ENCODE results near the gene DOC2A. TPM values are rescaled to one million over a fixed set of nuclear protein-coding genes. Genes with fewer than 3 reads are reported as not detected.
A peak's percentile ranks its signal among the peaks of the same experiment; 100 is the strongest.
"Not testable (repeated sequence)": the region's sequence is repeated elsewhere in the genome, so short reads cannot be mapped to it uniquely, and the experiment has no call there.

DOC2A gene
- polyA plus RNA-seq, 2 donors, result 0.69 to 3.0 TPM

DNA sequence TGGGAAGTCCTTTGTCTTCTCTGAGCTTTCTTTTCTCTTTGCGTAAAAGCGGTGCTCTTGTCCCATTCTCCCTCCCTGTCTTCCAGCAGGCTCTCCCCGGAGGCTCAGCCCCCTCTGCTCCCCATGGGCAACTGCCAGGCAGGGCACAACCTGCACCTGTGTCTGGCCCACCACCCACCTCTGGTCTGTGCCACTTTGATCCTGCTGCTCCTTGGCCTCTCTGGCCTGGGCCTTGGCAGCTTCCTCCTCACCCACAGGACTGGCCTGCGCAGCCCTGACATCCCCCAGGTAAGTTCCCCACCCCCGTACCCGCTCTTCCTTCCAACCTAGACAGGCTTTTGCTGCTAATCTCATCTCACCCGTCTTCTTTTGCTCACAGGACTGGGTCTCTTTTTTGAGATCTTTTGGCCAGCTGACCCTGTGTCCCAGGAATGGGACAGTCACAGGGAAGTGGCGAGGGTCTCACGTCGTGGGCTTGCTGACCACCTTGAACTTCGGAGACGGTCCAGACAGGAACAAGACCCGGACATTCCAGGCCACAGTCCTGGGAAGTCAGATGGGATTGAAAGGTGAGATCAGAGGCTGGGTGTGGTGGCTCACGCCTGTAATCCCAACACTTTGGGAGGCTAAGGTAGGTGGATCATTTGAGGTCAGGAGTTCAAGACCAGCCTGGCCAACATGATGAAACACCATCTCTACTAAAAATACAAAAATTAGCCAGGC is 47.6 kb downstream of the DOC2A start:
- H3K4me1 ChIP-seq (ENCODE audit: control insufficient read depth in 2 of 2, insufficient read depth in 2 of 2, low read length in 1 of 2), result peaks cover 0 to 3% of the 10 kb centered on the region in 2 donors
- no peaks in the 10 kb centered on the region for H3K9me3 ChIP-seq (ENCODE audit: control insufficient read depth in 2 of 2, insufficient read depth in 1 of 2, low read depth in 1 of 2, low read length in 1 of 2)
- 76 to 81% methylated on average over 14 of the region's 14 CpGs for WGBS, 2 donors
- H3K27me3 ChIP-seq (ENCODE audit: control insufficient read depth in 1 of 2, insufficient read depth in 2 of 2, low read length in 2 of 2), result no peaks in the 10 kb centered on the region
- H3K36me3 ChIP-seq (ENCODE audit: control insufficient read depth in 2 of 2, insufficient read depth in 2 of 2, low read length in 1 of 2), result peaks cover 0 to 3% of the 10 kb centered on the region in 2 donors
- H3K27ac ChIP-seq (ENCODE audit: low read depth in 2 of 2, low read length in 1 of 2), result peak overlapping the region; percentile 94 to 98
- peak overlapping the region; percentile 1 to 85 for H3K4me3 ChIP-seq (ENCODE audit: low read depth in 1 of 2, low read length in 2 of 2)

DNA sequence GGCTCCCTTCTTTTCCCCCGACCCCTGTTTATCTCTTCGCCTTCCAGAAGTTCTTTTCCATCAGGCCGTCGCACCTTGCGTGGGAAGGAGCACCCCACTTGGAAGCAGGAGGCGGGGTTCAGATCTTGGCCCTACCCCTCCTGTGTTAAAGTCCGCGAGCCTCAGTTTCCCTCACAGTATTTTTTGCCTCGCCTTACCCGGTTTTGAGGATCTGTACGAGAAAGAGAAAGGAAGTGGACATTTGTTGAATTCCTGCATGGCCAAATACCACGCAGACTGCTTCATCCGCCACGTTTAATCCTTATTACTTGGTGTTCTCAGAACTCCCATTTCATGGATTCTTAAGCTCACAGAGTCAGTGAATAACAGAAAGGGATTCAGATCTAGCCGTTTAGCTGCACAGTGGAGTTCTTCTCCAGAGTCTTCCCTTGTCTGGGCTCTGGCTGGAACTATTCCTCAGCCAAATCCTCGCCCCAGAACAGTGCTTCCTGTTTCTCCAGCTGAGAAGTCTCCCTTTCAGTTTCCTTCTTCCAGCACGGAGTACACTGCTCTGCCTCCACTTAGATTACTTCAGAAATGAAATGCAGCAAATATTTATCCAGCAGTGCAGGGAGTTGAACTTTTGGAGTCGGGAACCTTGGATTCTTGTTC is 48.4 kb downstream of the DOC2A start:
- Histone ChIP-seq H3K4me1 (ENCODE audit: control insufficient read depth in 2 of 2, insufficient read depth in 2 of 2, low read length in 1 of 2) (peaks cover 0 to 3% of the 10 kb centered on the region in 2 donors), H3K36me3 (ENCODE audit: control insufficient read depth in 2 of 2, insufficient read depth in 2 of 2, low read length in 1 of 2) (no peaks in the 10 kb centered on the region), H3K4me3 (ENCODE audit: low read depth in 1 of 2, low read length in 2 of 2) (peak overlapping the region; percentile 71 to 85), H3K27me3 (ENCODE audit: control insufficient read depth in 1 of 2, insufficient read depth in 2 of 2, low read length in 2 of 2) (no peaks in the 10 kb centered on the region), H3K9me3 (ENCODE audit: control insufficient read depth in 2 of 2, insufficient read depth in 1 of 2, low read depth in 1 of 2, low read length in 1 of 2) (no peaks in the 10 kb centered on the region), H3K27ac (ENCODE audit: low read depth in 2 of 2, low read length in 1 of 2) (peak overlapping the region; percentile 94 to 98)
- 5 to 6% methylated on average over 17 to 18 of the region's 18 CpGs for WGBS, 2 donors

DNA sequence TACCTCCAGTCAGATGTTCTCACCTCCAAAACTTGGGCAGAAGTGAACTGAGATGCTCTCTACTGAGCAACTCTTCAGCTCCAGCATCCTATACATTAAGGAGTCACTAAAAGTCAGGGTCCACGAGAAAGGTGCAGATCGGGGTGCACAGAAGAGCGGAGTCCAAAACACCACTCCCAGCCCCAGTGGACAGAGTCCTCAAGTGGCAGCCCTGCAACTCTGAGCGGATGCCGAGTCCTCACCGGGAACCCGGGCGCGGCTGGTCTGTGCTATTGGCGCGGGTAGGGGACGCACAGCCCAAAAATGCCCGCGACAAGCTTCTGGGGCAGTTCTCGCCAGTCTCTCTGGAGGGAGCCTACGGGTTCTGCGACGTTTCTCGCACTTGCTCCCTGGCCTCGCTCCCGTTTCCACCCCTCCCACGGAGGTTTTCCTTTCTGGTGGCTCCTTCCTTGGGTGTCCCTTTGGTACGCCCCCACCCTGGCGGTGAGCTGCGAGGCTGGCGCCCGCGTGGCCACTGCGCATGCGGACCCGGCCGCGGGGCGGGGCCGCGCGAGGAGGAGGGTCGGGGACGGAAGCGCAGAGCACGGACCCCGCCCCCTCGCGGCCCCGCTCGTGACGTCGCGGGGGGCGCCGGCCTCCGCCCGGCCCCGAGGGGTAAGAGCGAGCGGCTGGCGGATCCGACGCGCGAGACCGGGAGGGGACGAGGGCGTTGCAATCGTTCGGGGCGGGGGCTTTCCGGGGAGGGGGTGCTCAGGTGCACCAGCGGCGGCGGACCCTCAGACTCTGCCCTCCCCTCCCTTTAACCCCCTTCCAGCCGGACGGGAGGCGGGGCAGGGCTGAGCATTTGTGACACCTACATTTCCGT is 49.1 kb downstream of the DOC2A start, which contains the start of gene TMEM219:
TSS of gene TMEM219 (plus strand) at position 601 of the 865 bp plus-strand sequence. CDS start 1,065 bp downstream, outside the sequence.
- H3K9me3 ChIP-seq (ENCODE audit: control insufficient read depth in 2 of 2, insufficient read depth in 1 of 2, low read depth in 1 of 2, low read length in 1 of 2), result no peaks in the 10 kb centered on the region
- H3K27me3 ChIP-seq (ENCODE audit: control insufficient read depth in 1 of 2, insufficient read depth in 2 of 2, low read length in 2 of 2), result no peaks in the 10 kb centered on the region
- peak within 1 kb of the TSS; percentile 94 to 98 for H3K27ac ChIP-seq (ENCODE audit: low read depth in 2 of 2, low read length in 1 of 2)
- H3K4me1 ChIP-seq (ENCODE audit: control insufficient read depth in 2 of 2, insufficient read depth in 2 of 2, low read length in 1 of 2), result peaks cover 0 to 3% of the 10 kb centered on the region in 2 donors
- WGBS, 2 donors, result 0 to 1% methylated on average over 56 to 75 of the region's 75 CpGs
- H3K36me3 ChIP-seq (ENCODE audit: control insufficient read depth in 2 of 2, insufficient read depth in 2 of 2, low read length in 1 of 2), result no peaks in the 10 kb centered on the region
- peak within 1 kb of the TSS; percentile 71 to 85 for H3K4me3 ChIP-seq (ENCODE audit: low read depth in 1 of 2, low read length in 2 of 2)

DNA sequence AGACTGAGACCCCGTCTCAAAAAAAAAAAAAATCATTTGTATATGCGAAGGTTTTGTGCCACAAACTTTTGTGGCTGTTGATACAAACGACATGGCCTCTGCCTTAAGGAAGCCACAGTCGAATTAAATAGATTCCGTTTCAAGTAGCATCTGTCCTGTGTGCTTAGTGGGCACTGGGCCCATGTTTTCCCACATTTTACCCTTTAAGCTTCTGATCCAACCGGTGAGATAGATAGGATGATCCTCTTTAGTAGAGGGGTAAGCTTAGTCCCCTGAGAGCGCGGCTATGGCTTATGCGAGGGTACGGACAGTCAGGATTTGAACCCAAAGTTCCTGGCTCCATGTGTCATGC is 49.7 kb downstream of the DOC2A start:
- H3K9me3 ChIP-seq (ENCODE audit: control insufficient read depth in 2 of 2, insufficient read depth in 1 of 2, low read depth in 1 of 2, low read length in 1 of 2), result no peaks in the 10 kb centered on the region
- peak overlapping the region; percentile 71 to 85 for H3K4me3 ChIP-seq (ENCODE audit: low read depth in 1 of 2, low read length in 2 of 2)
- no peaks in the 10 kb centered on the region for H3K27me3 ChIP-seq (ENCODE audit: control insufficient read depth in 1 of 2, insufficient read depth in 2 of 2, low read length in 2 of 2)
- 60 to 61% methylated on average over 10 of the region's 10 CpGs for WGBS, 2 donors
- H3K36me3 ChIP-seq (ENCODE audit: control insufficient read depth in 2 of 2, insufficient read depth in 2 of 2, low read length in 1 of 2), result no peaks in the 10 kb centered on the region
- peaks cover 0 to 3% of the 10 kb centered on the region in 2 donors for H3K4me1 ChIP-seq (ENCODE audit: control insufficient read depth in 2 of 2, insufficient read depth in 2 of 2, low read length in 1 of 2)
- H3K27ac ChIP-seq (ENCODE audit: low read depth in 2 of 2, low read length in 1 of 2), result peak overlapping the region; percentile 94 to 98

DNA sequence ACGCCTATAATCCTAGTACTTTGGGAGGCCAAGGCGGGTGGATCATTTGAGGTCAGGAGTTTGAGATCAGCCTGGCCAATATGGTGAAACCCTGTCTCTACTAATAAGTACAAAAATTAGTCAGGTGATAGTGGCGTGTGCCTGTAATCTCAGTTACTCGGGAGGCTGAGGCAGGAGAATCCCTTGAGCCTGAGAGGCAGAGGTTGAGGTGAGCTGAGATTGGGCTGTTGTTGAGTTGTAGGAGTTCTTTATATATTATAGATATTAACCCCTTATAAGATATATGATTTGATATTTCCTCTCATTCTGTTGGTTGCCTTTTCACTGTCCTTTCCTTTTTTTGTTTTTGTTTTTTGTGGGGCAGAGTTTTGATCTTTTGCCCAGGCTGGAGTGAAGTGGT is 51.0 kb downstream of the DOC2A start:
- H3K27me3 ChIP-seq (ENCODE audit: control insufficient read depth in 1 of 2, insufficient read depth in 2 of 2, low read length in 2 of 2); H3K4me3 ChIP-seq (ENCODE audit: low read depth in 1 of 2, low read length in 2 of 2); H3K4me1 ChIP-seq (ENCODE audit: control insufficient read depth in 2 of 2, insufficient read depth in 2 of 2, low read length in 1 of 2); H3K9me3 ChIP-seq (ENCODE audit: control insufficient read depth in 2 of 2, insufficient read depth in 1 of 2, low read depth in 1 of 2, low read length in 1 of 2); H3K27ac ChIP-seq (ENCODE audit: low read depth in 2 of 2, low read length in 1 of 2); H3K36me3 ChIP-seq (ENCODE audit: control insufficient read depth in 2 of 2, insufficient read depth in 2 of 2, low read length in 1 of 2): not testable (repeated sequence)
- WGBS, 2 donors, result 87% methylated on average over 4 of the region's 4 CpGs

DNA sequence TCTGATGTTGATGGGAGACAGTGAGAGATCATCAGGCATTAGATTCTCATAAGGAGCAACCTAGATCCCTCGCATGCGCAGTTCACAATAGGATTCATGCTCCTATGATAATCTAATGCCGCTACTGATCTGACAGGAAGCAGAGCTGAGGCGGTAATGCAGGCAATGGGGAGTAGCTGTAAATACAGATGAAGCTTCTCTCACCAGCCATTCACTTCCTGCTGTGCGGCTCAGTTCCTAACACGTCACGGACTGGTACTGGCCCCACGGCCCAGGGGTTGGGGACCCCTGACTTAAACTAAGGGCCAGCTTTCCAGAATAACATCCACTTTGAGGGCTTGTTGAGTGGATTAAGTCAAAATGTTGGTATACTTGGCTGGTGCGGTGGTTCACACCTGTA is 51.5 kb downstream of the DOC2A start:
- Histone ChIP-seq H3K27me3 (ENCODE audit: control insufficient read depth in 1 of 2, insufficient read depth in 2 of 2, low read length in 2 of 2) (no peaks in the 10 kb centered on the region), H3K4me3 (ENCODE audit: low read depth in 1 of 2, low read length in 2 of 2) (no peak overlapping the region), H3K27ac (ENCODE audit: low read depth in 2 of 2, low read length in 1 of 2) (no peak overlapping the region), H3K36me3 (ENCODE audit: control insufficient read depth in 2 of 2, insufficient read depth in 2 of 2, low read length in 1 of 2) (no peaks in the 10 kb centered on the region), H3K4me1 (ENCODE audit: control insufficient read depth in 2 of 2, insufficient read depth in 2 of 2, low read length in 1 of 2) (peaks cover 0 to 3% of the 10 kb centered on the region in 2 donors), H3K9me3 (ENCODE audit: control insufficient read depth in 2 of 2, insufficient read depth in 1 of 2, low read depth in 1 of 2, low read length in 1 of 2) (no peaks in the 10 kb centered on the region)
- 84 to 87% methylated on average over 9 of the region's 9 CpGs for WGBS, 2 donors

DNA sequence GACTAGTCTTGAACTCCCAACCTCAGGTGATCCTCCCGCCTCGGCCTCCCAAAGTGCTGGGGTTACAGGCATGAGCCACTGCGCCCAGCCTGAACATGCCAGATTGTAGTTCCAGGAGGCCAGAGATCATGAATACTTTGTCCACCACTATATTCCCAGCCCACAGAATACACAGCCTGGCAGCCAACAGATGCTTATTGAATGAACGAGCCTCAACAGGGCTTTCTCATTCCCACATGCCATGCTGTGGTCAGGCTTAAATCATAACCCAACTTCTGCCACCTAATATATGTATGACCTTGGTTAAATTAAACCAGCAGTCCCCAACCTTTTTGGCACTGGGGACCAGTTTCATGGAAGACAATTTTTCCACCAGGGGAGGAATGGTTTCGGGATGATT is 52.1 kb downstream of the DOC2A start:
- Histone ChIP-seq H3K4me1 (ENCODE audit: control insufficient read depth in 2 of 2, insufficient read depth in 2 of 2, low read length in 1 of 2) (peaks cover 0 to 3% of the 10 kb centered on the region in 2 donors), H3K27me3 (ENCODE audit: control insufficient read depth in 1 of 2, insufficient read depth in 2 of 2, low read length in 2 of 2) (no peaks in the 10 kb centered on the region), H3K27ac (ENCODE audit: low read depth in 2 of 2, low read length in 1 of 2) (no peak overlapping the region), H3K9me3 (ENCODE audit: control insufficient read depth in 2 of 2, insufficient read depth in 1 of 2, low read depth in 1 of 2, low read length in 1 of 2) (no peaks in the 10 kb centered on the region), H3K4me3 (ENCODE audit: low read depth in 1 of 2, low read length in 2 of 2) (no peak overlapping the region), H3K36me3 (ENCODE audit: control insufficient read depth in 2 of 2, insufficient read depth in 2 of 2, low read length in 1 of 2) (no peaks in the 10 kb centered on the region)
- WGBS, 2 donors, result 87 to 93% methylated on average over 5 of the region's 5 CpGs

Other genes with a start within 250 kb of the DOC2A start
- under 1 TPM in 1 of 2 donors, not detected in 1; 0.02 TPM for gene ZG16, start 232.8 kb downstream of the DOC2A start, polyA plus RNA-seq
- gene KIF22, start 220.3 kb downstream of the DOC2A start, polyA plus RNA-seq, result 10 to 100 TPM; 43.3 to 57.9 TPM
- gene MAZ, start 204.5 kb downstream of the DOC2A start, polyA plus RNA-seq, result 100 to 1,000 TPM in 1 of 2 donors, 10 to 100 TPM in 1; 95.9 to 111 TPM
- 1 to 10 TPM; 1.1 to 2.1 TPM for gene PRRT2, start 198.8 kb downstream of the DOC2A start, polyA plus RNA-seq
- 10 to 100 TPM; 23.2 to 32.4 TPM for gene PAGR1, start 194.9 kb downstream of the DOC2A start, polyA plus RNA-seq
- 10 to 100 TPM; 63.3 to 69.4 TPM for gene MVP, start 190.6 kb downstream of the DOC2A start, polyA plus RNA-seq
- 10 to 100 TPM; 26.7 to 48.3 TPM for gene CDIPT, start 147.8 kb downstream of the DOC2A start, polyA plus RNA-seq
- gene SEZ6L2, start 111.5 kb downstream of the DOC2A start, polyA plus RNA-seq, result under 1 TPM; 0.35 to 0.45 TPM
- gene ASPHD1, start 110.5 kb downstream of the DOC2A start, polyA plus RNA-seq, result under 1 TPM; 0.31 to 0.39 TPM
- gene KCTD13, start 84.8 kb downstream of the DOC2A start, polyA plus RNA-seq, result 10 to 100 TPM; 10.1 to 15.5 TPM
- gene TMEM219, start 48.9 kb downstream of the DOC2A start, polyA plus RNA-seq, result 10 to 100 TPM; 61.1 to 83.4 TPM
- gene TAOK2, start 37.2 kb downstream of the DOC2A start, polyA plus RNA-seq, result 10 to 100 TPM; 15.6 to 30.2 TPM
- gene HIRIP3, start 15.4 kb downstream of the DOC2A start, polyA plus RNA-seq, result 1 to 10 TPM; 6.3 to 9.7 TPM
- gene INO80E, start 14.8 kb downstream of the DOC2A start, polyA plus RNA-seq, result 10 to 100 TPM; 46.4 to 82.1 TPM
- gene C16orf92, start 12.2 kb upstream of the DOC2A start, polyA plus RNA-seq, result not detected
- gene TLCD3B, start 20.2 kb upstream of the DOC2A start, polyA plus RNA-seq, result under 1 TPM; 0.04 to 0.16 TPM
- 1,000 to 10,000 TPM; 1,266 to 1,398 TPM for gene ALDOA, start 54.7 kb upstream of the DOC2A start, polyA plus RNA-seq
- gene PPP4C, start 65.0 kb upstream of the DOC2A start, polyA plus RNA-seq, result 100 to 1,000 TPM; 113 TPM
- gene TBX6, start 80.9 kb upstream of the DOC2A start, polyA plus RNA-seq, result 10 to 100 TPM in 1 of 2 donors, 1 to 10 TPM in 1; 6.2 to 15.8 TPM
- gene YPEL3, start 85.2 kb upstream of the DOC2A start, polyA plus RNA-seq, result 100 to 1,000 TPM in 1 of 2 donors, 10 to 100 TPM in 1; 73.6 to 183 TPM
- 10 to 100 TPM; 49.2 to 82.8 TPM for gene GDPD3, start 102.5 kb upstream of the DOC2A start, polyA plus RNA-seq
- gene MAPK3, start 112.2 kb upstream of the DOC2A start, polyA plus RNA-seq, result 100 to 1,000 TPM; 120 to 126 TPM
- gene CORO1A, start 172.6 kb upstream of the DOC2A start, polyA plus RNA-seq, result 10 to 100 TPM; 18.0 to 18.4 TPM
- gene BOLA2B, start 182.6 kb upstream of the DOC2A start, polyA plus RNA-seq, result 100 to 1,000 TPM; 195 to 283 TPM
- gene SLX1A, start 182.8 kb upstream of the DOC2A start, polyA plus RNA-seq, result 10 to 100 TPM; 44.9 to 48.2 TPM
- 10 to 100 TPM; 10.0 to 39.0 TPM for gene SULT1A3, start 188.2 kb upstream of the DOC2A start, polyA plus RNA-seq
- 1 to 10 TPM; 2.6 to 7.4 TPM for gene NPIPB13, start 237.5 kb upstream of the DOC2A start, polyA plus RNA-seq

Measured in esophagus (tissue), 2 donors.